K562 (cell line): ENCODE results near the gene ABCC12. TPM values are rescaled to one million over a fixed set of nuclear protein-coding genes. Genes with fewer than 3 reads are reported as not detected.

ENCODE experiments used
- ATAC-seq: fragments of 200-7000 bp; cut with Tn5 transposase; 3 replicates; pipeline ENCODE4 v1.9.1; 2020; ENCODE audit warnings: moderate library complexity
- BruUV-seq: library from RNA; stranded (reverse); fragments of 400-500 nt; replicated peaks from 2 replicates; lab custom pipeline; 2021; lab: Mats Ljungman, UMichigan
- CTCF ChIA-PET: fragments of 300-600 bp; formaldehyde crosslinking; extraction: SDS; loops from one replicate; lab custom pipeline; 2021; ENCODE audit warnings: low intra/inter-chr PET ratio; lab: Yijun Ruan, JAX
- POLR2A ChIA-PET: fragments of 300-600, 350-650 bp; sonication (Branson Sonifier 250); formaldehyde crosslinking; extraction: SDS; loops from one replicate; lab custom pipeline; 2021; ENCODE audit warnings: antibody characterized with exemption, inconsistent platforms; lab: Yijun Ruan, JAX
- DNase-seq, 4 experiments: peaks; one replicate each; pipeline versions ENCODE4 v3.0.0 to v3.0.0-alpha.2; 2011 to 2018; ENCODE audit warnings: low spot score in 3 of 4, mixed read lengths in 3 of 4; ENCODE audit errors: extremely low read depth in 1 of 4
- FAIRE-seq: peaks from 2 replicates; lab custom pipeline; 2011; peaks lifted over from hg19 to GRCh38; lab: Jason Lieb, UNC
- H2AFZ ChIP-seq: 2 replicates; pipeline ENCODE4 v1.6.0; 2011; ENCODE audit warnings: low read depth, low read length, control low read depth, inconsistent platforms
- H3K27ac ChIP-seq: fragments of 200-600 bp; 3 replicates; pipeline ENCODE4 v1.8.0; 2011; ENCODE audit warnings: low read depth, mild to moderate bottlenecking, control low read depth, inconsistent platforms, low read length, moderate library complexity, mixed read lengths; ENCODE audit errors: extremely low read depth
- H3K27me3 ChIP-seq, 2 experiments: fragments of 300-600 bp in 1 of 2; 2 replicates in 1 of 2; 3 replicates in 1 of 2; pipeline versions ENCODE4 v1.6.0 to v1.8.0; 2011; ENCODE audit warnings: inconsistent platforms in 2 of 2, low read length in 2 of 2, mild to moderate bottlenecking in 1 of 2, mixed read lengths in 1 of 2, moderate library complexity in 1 of 2; ENCODE audit not compliant: control insufficient read depth in 2 of 2, insufficient read depth in 2 of 2
- H3K36me3 ChIP-seq: fragments of 300-600 bp; 3 replicates; pipeline ENCODE4 v1.8.0; 2011; ENCODE audit warnings: mild to moderate bottlenecking, low read length, inconsistent platforms; ENCODE audit not compliant: control insufficient read depth, insufficient read depth
- H3K4me1 ChIP-seq, 2 experiments: fragments of 200-600 bp in 1 of 2; replicated peaks in 1 of 2; 2 replicates in 1 of 2; 3 replicates in 1 of 2; pipeline versions ENCODE4 v1.5.1 to v1.8.0; 2011; ENCODE audit warnings: inconsistent platforms in 2 of 2, low read length in 2 of 2, mild to moderate bottlenecking in 1 of 2, mixed read lengths in 1 of 2, moderate library complexity in 1 of 2; ENCODE audit not compliant: control insufficient read depth in 2 of 2, insufficient read depth in 2 of 2
- H3K4me2 ChIP-seq: 2 replicates; pipeline ENCODE4 v1.6.1; 2011; ENCODE audit warnings: low read length, control low read depth, inconsistent platforms, mixed read lengths; ENCODE audit not compliant: insufficient read depth
- H3K4me3 ChIP-seq: fragments of 200-600 bp; sonication (generic), shearing (Covaris generic); 2 replicates; pipeline ENCODE4 v1.5.1; 2016; ENCODE audit warnings: control low read depth, inconsistent platforms
- H3K79me2 ChIP-seq: fragments of 200-600 bp; 3 replicates; pipeline ENCODE4 v1.8.0; 2011; ENCODE audit warnings: low read length, inconsistent platforms; ENCODE audit not compliant: control insufficient read depth, insufficient read depth
- H3K9ac ChIP-seq, 2 experiments: 2 replicates each; pipeline versions ENCODE4 v1.6.0 to v1.6.1; 2011; ENCODE audit warnings: low read depth in 2 of 2, low read length in 2 of 2, control low read depth in 1 of 2, inconsistent platforms in 1 of 2, mild to moderate bottlenecking in 1 of 2, mixed read lengths in 1 of 2; ENCODE audit not compliant: insufficient read depth in 1 of 2
- H3K9me1 ChIP-seq: one replicate; pipeline ENCODE4 v1.6.0; 2011; ENCODE audit warnings: inconsistent platforms, mild to moderate bottlenecking, low read length, moderate library complexity; ENCODE audit not compliant: control insufficient read depth, insufficient read depth
- H3K9me3 ChIP-seq: replicated peaks from 2 replicates; pipeline ENCODE4 v1.5.1; 2011; ENCODE audit warnings: low read depth, low read length, inconsistent platforms; ENCODE audit not compliant: control insufficient read depth, insufficient read depth
- H4K20me1 ChIP-seq: replicated peaks from 2 replicates; pipeline ENCODE4 v1.6.1; 2011; ENCODE audit warnings: low read length, inconsistent platforms, mixed read lengths; ENCODE audit not compliant: control insufficient read depth, insufficient read depth
- EP400 ChIP-seq: fragments of 450-650 bp; IDR thresholded peaks from 2 replicates; pipeline ENCODE4 v1.6.1; 2017; ENCODE audit warnings: antibody characterized with exemption, mild to moderate bottlenecking, moderate library complexity
- KLF1 ChIP-seq: fragments of 450-650 bp; IDR thresholded peaks from 2 replicates; pipeline ENCODE4 v1.6.1; 2016; ENCODE audit warnings: missing genetic modification characterization, missing compliant biosample characterization
- L3MBTL2 ChIP-seq: fragments of 450-650 bp; IDR thresholded peaks from 2 replicates; pipeline ENCODE4 v1.6.1; 2016; ENCODE audit warnings: mild to moderate bottlenecking, moderate library complexity
- PRPF4 ChIP-seq: fragments of 200-400 bp; formaldehyde crosslinking; IDR thresholded peaks from one replicate; pipeline ENCODE4 v1.6.1; 2017; ENCODE audit warnings: low read length, low read depth, mild to moderate bottlenecking; ENCODE audit not compliant: insufficient read depth, poor library complexity, severe bottlenecking
- ZNF707 ChIP-seq: fragments of 250-450 bp; sonication (Bioruptor Pico); conservative IDR thresholded peaks from 2 replicates; pipeline ENCODE4 v1.8.0; 2022; ENCODE audit warnings: inconsistent platforms, mild to moderate bottlenecking, moderate library complexity
- WGBS: fragments of 100-300 bp; shearing (Covaris generic); methylation state at CpG from one replicate; pipeline ENCODE4 v1.1.6; 2016; ENCODE audit warnings: low coverage, mixed read lengths; ENCODE audit not compliant: insufficient coverage; ENCODE audit errors: missing lambda C conversion rate; 5-methylcytosine and 5-hydroxymethylcytosine counted together
- in situ Hi-C: fragments of 300-500 bp; cut with MboI; formaldehyde crosslinking; loops from 4 replicates; pipeline ENCODE4 v1.15.0; 2018; ENCODE audit warnings: inconsistent platforms, mixed read lengths
- intact Hi-C: fragments of 100-400 bp; cut with micrococcal nuclease; formaldehyde crosslinking; loops from 2 replicates; pipeline ENCODE4 v1.14.2; 2022
- polyA plus RNA-seq, 8 experiments: library from polyadenylated mRNA; depleted of rRNA in 4 of 8; stranded (reverse) in 5 of 8; unstranded in 3 of 8; fragments of >200 nt; fragmentation: Nextera tagmentation in 2 of 8; fragmentation: Illumina TruSeq in 1 of 8; extraction: Ambion mirVana in 2 of 8; extraction: Trizol in 1 of 8; gene quantifications; 2 replicates each; pipeline versions ENCODE4 v1.2.1 to v1.2.3, GENCODE V29; 2011 to 2014; ENCODE audit warnings: inconsistent platforms in 1 of 8, missing spikeins in 1 of 8
- total RNA-seq, 7 experiments: library from RNA; depleted of rRNA in 6 of 7; stranded (reverse); fragments of >200 nt in 6 of 7; fragmentation: Illumina TruSeq in 2 of 7; extraction: Trizol in 2 of 7; gene quantifications; 2 replicates each; pipeline versions ENCODE4 v1.2.1 to v1.2.3, GENCODE V29; 2011 to 2021; ENCODE audit warnings: low replicate concordance in 1 of 7
- TF ChIP-seq, protein P1 (sequence below), 2 experiments: fragments of 200-800 bp in 1 of 2; sonication (Bioruptor generic) in 1 of 2; sonication (generic) in 1 of 2; formaldehyde crosslinking in 1 of 2; IDR thresholded peaks in 1 of 2; conservative IDR thresholded peaks in 1 of 2; 2 replicates each; pipeline versions ENCODE4 v1.5.0 to v1.6.1; 2016 to 2020; ENCODE audit warnings: missing compliant biosample characterization in 1 of 2, missing genetic modification characterization in 1 of 2, missing genetic modification reagents in 1 of 2
- TF ChIP-seq, protein P2 (sequence below): IDR thresholded peaks from 3 replicates; pipeline ENCODE4 v1.6.1; 2011; ENCODE audit warnings: borderline replicate concordance, mild to moderate bottlenecking; ENCODE audit not compliant: insufficient read length, insufficient read depth
- TF ChIP-seq, protein P3 (sequence below), 2 experiments: fragments of 450-650 bp; IDR thresholded peaks; 2 replicates each; pipeline ENCODE4 v1.6.1; 2016; ENCODE audit warnings: mild to moderate bottlenecking in 2 of 2, borderline replicate concordance in 1 of 2, low read depth in 1 of 2, moderate library complexity in 1 of 2

ABCC12 gene
- total and polyA plus RNA-seq, 9 of the 15 experiments (the other 6 are each of a cell fraction or from before 2014, with no cell fraction given), result not detected

DNA sequence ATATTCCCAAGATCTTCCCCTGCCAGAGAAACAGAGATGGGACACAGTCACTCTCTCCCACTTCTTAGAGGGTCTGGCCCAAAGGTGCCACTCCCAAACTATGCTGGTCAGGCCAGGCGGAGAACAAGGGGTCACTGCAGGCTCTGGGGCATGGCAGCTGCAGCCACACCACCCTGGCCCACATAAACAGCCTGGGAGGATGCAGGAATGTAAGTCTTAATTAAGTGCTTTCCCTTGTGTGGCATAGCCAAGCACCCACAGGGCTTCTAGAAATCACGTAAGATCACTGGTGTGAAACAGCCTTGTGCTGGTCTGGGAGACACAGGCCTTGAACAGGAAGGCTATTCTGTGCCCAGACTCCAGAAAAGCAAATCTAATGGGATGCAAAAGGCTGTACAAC lies 31.5 kb downstream of the ABCC12 start (continued):
- TF ChIP-seq, protein P1, sequence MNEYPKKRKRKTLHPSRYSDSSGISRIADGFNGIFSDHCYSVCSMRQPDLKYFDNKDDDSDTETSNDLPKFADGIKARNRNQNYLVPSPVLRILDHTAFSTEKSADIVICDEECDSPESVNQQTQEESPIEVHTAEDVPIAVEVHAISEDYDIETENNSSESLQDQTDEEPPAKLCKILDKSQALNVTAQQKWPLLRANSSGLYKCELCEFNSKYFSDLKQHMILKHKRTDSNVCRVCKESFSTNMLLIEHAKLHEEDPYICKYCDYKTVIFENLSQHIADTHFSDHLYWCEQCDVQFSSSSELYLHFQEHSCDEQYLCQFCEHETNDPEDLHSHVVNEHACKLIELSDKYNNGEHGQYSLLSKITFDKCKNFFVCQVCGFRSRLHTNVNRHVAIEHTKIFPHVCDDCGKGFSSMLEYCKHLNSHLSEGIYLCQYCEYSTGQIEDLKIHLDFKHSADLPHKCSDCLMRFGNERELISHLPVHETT (CRISPR knock-in tag; conservative IDR thresholded peaks at IDR 0.05 in 1 of 2, IDR thresholded peaks at IDR 0.05 in 1 of 2), result no peak
- TF ChIP-seq L3MBTL2 (no peak), ZNF707 (CRISPR knock-in tag) (no peak), PRPF4 (no peak), EP400 (no peak)
- TF ChIP-seq, protein P2, sequence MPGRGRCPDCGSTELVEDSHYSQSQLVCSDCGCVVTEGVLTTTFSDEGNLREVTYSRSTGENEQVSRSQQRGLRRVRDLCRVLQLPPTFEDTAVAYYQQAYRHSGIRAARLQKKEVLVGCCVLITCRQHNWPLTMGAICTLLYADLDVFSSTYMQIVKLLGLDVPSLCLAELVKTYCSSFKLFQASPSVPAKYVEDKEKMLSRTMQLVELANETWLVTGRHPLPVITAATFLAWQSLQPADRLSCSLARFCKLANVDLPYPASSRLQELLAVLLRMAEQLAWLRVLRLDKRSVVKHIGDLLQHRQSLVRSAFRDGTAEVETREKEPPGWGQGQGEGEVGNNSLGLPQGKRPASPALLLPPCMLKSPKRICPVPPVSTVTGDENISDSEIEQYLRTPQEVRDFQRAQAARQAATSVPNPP, result no peak

DNA sequence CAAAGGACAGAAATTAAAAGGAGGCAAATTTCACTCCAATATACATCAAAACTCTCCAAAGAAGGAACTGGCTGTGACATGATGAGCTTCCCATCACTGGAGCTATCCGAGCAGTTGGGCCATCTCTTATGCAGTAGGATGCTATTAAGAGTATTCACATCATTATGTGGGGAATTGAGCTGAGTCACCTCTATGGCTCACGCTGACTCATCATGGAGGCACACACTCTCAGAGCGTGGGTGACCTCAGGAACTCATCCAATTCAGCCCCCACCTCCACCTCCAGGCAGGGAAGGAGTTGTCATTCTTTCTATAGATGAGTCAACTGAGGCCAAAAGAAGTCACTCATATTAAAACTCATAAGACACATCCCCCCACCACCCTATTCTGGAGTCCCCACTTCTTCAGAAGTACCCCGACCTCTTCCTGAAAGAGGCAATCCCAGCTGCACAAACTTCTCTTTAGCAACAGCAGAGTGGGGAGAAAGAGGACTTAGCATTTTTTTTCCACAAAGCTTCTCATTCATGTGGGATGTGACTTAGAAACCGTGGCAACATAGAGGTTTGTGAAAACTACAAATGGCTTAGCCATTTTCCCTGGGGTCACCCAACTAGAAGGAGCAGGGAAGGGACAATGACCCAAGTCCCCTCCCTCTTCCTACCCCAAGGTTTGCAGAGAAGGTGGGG lies 32.5 kb downstream of the ABCC12 start:
- Histone ChIP-seq H3K9me1 (no peaks in the 10 kb centered on the region), H3K9me3 (no peaks in the 10 kb centered on the region), H2AFZ (peak overlapping the region; percentile 56), H3K4me1 (peaks cover 0 to 12% of the 10 kb centered on the region in 2 experiments; a peak in 2 of 5 replicates), H3K9ac (no peak overlapping the region), H3K4me3 (no peak overlapping the region), H3K4me2 (peak overlapping the region; percentile 25), H3K79me2 (no peaks in the 10 kb centered on the region), H3K27me3 (peaks cover 0 to 12% of the 10 kb centered on the region in 2 experiments; a peak in 1 of 5 replicates), H3K27ac (peak overlapping the region; percentile 45; the same call in 2 of the 3 replicates), H4K20me1 (no peaks in the 10 kb centered on the region), H3K36me3 (no peaks in the 10 kb centered on the region)
- ChIA-PET POLR2A (interaction anchor here (0.7 to 1.0 kb wide), 3 partner anchors 25 to 1184 kb away, joined by 4 read pairs; partner anchors contain the start of gene NETO2), CTCF (no interaction called here)
- 5% methylated on average over 4 of the region's 5 CpGs for WGBS
- DNase-seq, result peak; percentile 55 to 76 (median 66)
- intact Hi-C loops (no loop called here), in situ Hi-C loops (no loop called here)
- peak; percentile 97 for FAIRE-seq
- ATAC-seq, result peak; percentile 95
- BruUV-seq, result no TSS peak
- no peak for TF ChIP-seq KLF1 (tag)
- TF ChIP-seq, protein P3, sequence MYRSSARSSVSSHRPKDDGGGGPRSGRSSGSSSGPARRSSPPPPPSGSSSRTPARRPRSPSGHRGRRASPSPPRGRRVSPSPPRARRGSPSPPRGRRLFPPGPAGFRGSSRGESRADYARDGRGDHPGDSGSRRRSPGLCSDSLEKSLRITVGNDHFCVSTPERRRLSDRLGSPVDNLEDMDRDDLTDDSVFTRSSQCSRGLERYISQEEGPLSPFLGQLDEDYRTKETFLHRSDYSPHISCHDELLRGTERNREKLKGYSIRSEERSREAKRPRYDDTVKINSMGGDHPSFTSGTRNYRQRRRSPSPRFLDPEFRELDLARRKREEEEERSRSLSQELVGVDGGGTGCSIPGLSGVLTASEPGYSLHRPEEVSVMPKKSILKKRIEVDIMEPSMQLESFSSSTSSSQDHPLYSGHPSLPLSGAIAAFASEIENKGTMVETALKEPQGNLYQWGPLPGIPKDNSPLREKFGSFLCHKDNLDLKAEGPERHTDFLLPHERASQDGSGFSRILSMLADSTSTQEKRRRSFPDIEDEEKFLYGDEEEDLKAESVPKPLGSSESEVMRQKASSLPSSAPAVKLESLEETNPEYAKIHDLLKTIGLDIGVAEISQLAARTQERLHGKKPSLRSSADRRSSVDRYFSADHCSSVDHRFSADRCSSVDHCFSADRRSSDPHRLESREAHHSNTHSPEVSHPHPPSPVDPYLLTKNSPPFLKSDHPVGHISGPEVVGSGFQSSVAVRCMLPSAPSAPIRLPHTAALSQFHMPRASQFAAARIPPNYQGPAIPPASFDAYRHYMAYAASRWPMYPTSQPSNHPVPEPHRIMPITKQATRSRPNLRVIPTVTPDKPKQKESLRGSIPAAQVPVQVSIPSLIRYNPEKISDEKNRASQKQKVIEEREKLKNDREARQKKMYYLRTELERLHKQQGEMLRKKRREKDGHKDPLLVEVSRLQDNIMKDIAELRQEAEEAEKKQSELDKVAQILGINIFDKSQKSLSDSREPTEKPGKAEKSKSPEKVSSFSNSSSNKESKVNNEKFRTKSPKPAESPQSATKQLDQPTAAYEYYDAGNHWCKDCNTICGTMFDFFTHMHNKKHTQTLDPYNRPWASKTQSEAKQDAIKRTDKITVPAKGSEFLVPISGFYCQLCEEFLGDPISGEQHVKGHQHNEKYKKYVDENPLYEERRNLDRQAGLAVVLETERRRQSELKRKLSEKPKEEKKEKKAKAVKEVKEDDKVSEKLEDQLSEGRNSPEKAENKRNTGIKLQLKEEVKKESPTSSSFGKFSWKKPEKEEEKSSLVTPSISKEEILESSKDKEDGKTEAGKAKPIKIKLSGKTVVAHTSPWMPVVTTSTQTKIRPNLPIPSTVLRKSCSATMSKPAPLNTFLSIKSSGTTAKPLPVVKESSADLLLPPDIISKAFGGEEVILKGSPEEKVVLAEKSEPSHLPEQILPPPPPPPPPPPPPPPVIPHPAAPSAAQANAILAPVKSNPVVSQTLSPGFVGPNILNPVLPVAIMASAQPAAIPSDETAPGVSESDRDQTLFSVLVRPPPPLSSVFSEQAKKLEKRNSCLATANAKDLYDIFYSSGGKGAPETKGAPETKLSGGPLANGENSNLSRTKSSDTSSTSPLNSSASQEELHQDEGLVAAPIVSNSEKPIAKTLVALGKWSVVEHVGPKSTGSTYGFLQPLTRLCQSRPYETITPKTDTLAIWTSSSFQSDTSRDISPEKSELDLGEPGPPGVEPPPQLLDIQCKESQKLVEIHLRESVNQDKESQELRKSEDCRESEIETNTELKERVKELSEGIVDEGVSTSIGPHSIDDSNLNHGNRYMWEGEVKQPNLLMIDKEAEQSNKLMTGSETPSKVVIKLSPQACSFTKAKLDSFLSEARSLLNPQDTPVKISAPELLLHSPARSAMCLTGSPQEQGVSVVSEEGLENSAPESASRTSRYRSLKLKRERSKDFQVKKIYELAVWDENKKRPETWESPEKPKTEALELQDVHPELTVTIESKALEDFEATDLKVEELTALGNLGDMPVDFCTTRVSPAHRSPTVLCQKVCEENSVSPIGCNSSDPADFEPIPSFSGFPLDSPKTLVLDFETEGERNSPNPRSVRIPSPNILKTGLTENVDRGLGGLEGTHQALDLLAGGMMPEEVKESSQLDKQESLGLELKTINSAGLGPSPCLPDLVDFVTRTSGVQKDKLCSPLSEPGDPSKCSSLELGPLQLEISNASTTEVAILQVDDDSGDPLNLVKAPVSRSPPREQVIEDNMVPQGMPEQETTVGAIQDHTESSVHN (IDR thresholded peaks at IDR 0.05; ENCODE audit: borderline replicate concordance in 1 of 2, low read depth in 1 of 2), result no peak
